ENCODE data around the gene RABEP1. TPM values are rescaled to one million over a fixed set of nuclear protein-coding genes. Genes with fewer than 3 reads are reported as not detected.

Gene RABEP1
- total RNA-seq, 1 donor, result 11.0 TPM

- no peak for DNase-seq (ENCODE audit: low read depth in 2 of 3, low spot score in 2 of 3)
Measured at GRCh38 chr17:5355421-5356129, 73.5 kb downstream of the RABEP1 start.

DNA sequence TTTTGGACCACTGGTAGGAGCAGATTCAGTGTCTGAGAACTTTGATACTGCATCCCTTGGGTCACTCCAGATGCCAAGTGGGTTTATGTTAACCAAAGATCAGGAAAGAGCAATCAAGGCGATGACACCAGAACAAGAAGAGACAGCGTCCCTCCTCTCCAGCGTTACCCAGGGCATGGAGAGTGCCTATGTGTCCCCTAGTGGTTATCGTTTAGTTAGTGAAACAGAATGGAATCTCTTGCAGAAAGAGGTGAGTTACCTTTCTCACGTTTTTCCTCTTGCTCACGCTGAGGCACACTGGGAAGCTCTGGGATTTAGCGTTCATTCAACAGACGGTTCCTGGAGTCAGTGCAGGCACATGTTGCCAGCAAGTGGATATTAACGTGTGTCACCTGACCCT is 79.3 kb downstream of the RABEP1 start:
- DNase-seq (ENCODE audit: low read depth in 2 of 3, low spot score in 2 of 3), result no peak

GRCh38 chr17:5362162-5362811 is 80.2 kb downstream of the RABEP1 start:
- no peak for DNase-seq (ENCODE audit: low read depth in 2 of 3, low spot score in 2 of 3)

DNA sequence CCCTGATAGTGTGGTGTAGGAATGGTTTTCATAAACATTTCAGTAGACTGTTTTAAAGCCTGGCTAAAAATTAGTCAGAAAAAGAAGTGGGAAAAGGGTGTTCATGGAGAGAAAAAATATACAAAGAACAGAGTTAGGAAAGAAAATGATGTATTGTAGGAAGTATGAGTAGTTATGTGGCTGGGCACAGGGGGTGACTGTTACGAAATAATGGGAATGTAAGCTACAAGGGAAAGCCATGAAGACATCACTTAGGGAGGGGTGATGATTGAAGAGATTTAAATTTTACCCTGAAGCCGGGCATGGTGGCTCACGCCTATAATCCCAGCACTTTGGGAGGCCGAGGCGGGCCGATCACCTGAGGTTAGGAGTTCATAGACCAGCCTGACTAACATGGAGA is 82.1 kb downstream of the RABEP1 start:
- DNase-seq (ENCODE audit: low read depth in 2 of 3, low spot score in 2 of 3), result no peak

DNA sequence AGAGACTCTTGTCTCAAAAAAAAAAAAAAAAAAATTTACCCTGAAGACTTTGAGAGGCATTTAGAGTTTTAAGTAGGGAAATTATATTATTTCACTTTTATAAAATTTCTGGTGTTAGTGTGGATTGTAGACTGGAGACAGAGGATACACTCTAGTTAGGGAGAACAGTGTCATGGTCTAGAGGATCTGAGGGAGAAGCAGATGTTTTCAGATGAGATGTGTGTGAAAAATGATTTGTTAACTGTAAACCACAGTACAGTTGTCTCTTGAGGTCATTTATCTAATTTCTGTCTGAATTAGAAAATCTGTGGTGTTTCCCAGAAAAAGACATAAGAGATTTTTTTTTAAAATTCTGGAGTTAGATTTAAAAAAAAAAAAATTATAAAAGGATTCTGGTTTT is 82.6 kb downstream of the RABEP1 start:
- no peak for DNase-seq (ENCODE audit: low read depth in 2 of 3, low spot score in 2 of 3)

DNA sequence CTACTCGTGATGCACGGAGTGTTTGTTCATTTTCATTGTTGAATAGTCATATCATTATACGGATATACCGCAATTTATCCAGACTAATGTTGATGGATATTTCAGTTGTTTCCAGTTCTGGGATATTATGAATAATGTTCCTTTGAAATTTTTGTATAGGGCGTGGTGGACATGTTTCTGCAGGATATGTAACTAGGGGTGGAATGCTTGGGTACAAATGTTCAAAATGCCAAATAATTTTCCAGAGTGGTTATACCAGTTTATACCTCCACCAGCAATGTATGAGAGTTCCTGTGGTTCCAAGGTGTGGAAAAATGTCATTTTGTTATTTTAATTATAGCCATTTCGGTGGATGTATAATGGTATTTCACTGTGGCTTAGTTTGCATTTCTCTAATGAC is 83.7 kb downstream of the RABEP1 start:
- no peak for DNase-seq (ENCODE audit: low read depth in 2 of 3, low spot score in 2 of 3)

DNA sequence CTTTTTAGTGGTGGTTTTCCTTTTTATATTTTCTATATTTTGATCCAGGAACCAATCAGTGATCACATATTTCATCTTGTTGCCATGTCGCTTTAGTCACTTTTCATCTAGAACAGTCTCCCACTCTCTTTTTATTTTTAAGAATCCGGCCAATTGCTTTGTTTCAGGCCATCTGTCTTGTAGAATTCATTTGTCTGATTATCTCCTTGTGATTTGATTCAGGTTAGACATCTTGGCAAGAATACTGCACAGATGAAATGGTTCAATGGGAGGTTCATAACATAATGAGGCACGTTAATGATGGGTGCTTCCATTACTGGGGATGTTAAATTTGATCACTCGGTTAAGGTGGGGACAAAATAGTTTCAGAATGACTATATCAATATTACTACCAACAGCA is 88.3 kb downstream of the RABEP1 start:
- no peak for DNase-seq (ENCODE audit: low read depth in 2 of 3, low spot score in 2 of 3)

GRCh38 chr17:5373112-5373511 is 91.0 kb downstream of the RABEP1 start:
- no peak for DNase-seq (ENCODE audit: low read depth in 2 of 3, low spot score in 2 of 3)

- no peak for DNase-seq (ENCODE audit: low read depth in 2 of 3, low spot score in 2 of 3)
Measured at GRCh38 chr17:5378566-5379207, 96.6 kb downstream of the RABEP1 start.

DNA sequence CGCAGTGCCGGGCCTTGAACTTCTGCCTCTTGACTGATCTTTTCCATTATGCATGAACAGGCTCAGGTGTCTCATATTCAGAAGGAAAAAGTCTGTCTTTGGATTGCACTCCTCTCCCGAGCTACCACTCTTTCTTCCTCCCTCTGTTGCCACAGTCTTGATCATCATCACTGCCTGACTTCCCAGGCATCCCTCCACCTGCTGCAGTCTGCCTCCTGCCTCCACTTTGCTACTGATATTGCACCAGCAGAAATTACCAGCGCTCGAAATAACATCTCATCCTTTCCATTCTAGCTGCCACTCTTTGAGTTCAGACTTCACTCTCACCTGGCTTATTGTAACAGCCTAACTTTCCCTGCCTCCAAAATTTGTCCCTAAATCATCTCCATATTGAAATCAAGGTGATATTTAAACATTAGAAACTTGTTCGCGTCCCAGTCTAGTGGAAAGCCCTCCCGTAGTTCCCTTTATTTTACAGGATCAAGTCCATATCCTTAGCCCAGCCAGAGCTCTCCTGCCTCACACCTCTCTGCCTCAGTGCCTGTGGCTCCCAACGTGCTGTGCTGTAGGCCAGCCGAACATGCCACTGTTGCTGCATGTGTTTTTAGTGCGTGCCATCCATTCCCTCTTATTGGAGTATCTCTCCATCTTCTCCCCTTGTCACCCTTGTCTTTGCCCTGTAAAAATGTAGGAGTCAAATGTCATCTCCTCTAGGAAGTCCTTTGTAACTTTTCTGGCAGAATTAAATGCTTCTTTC is 97.4 kb downstream of the RABEP1 start:
- no peak for DNase-seq (ENCODE audit: low read depth in 2 of 3, low spot score in 2 of 3)

- DNase-seq (ENCODE audit: low read depth in 2 of 3, low spot score in 2 of 3), result no peak
Measured at GRCh38 chr17:5380491-5381135, 98.5 kb downstream of the RABEP1 start.

DNA sequence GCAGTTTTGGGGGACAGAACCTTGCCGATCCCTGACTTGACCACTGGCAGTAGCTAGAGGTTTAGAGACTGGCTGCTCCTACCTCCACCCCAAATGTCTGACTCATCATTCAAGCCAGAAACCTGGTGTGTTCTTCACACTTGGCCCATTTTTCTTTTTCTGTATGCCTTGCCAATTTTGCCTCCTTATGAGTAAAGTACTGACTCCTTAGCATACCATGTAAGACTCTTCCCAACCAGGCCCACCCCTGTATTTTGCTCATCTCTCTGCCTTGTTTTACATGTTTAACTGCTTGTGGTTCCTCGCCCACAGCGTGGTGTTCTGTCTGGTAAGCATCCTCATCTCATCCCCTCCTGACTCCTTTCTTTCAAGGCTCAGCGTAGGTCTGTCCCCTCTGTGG is 99.5 kb downstream of the RABEP1 start:
- no peak for DNase-seq (ENCODE audit: low read depth in 2 of 3, low spot score in 2 of 3)

DNA sequence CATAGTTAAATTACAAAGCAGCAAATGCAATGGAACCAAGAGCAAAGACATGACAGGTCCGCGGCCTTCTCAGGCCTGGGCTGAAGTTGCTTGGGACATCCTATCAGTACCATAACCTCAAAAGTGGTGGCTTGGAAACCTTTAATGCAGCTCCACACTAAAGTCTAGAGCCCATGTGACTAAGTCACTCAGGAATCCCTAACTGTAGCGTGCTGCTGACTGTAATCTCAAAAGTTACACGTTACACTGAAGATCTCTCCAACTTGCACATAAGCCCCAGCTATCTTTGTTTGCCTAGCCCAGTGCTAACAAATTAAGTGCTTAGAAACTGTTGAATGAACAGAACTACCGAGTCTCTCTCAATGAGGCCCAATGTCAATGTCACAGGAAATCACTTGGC is 109.6 kb downstream of the RABEP1 start:
- no peak for DNase-seq (ENCODE audit: low read depth in 2 of 3, low spot score in 2 of 3)

- DNase-seq (ENCODE audit: low read depth in 2 of 3, low spot score in 2 of 3), result no peak
Measured at GRCh38 chr17:5396612-5397011, 114.5 kb downstream of the RABEP1 start.

GRCh38 chr17:5399767-5400166 is 117.7 kb downstream of the RABEP1 start:
- no peak for DNase-seq (ENCODE audit: low read depth in 2 of 3, low spot score in 2 of 3)

DNA sequence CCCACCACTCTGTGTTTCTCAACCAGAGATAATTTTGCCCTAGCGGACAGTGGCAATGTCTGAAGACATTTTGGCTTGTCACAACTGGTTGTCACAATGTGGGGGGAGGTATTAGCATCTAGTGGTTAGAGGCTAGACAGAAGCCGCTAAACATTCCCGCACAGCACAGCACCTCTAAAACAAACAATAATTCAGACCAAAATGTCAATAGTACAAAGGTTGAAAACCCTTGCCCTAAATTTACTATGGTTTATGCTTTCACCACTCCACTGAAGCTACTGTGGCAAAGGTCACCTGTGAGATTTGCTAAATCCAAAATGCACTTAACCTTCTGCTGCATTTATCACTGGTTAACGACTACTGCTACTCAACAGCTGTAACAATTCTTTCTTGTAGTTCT is 123.3 kb downstream of the RABEP1 start:
- DNase-seq (ENCODE audit: low read depth in 2 of 3, low spot score in 2 of 3), result no peak

DNA sequence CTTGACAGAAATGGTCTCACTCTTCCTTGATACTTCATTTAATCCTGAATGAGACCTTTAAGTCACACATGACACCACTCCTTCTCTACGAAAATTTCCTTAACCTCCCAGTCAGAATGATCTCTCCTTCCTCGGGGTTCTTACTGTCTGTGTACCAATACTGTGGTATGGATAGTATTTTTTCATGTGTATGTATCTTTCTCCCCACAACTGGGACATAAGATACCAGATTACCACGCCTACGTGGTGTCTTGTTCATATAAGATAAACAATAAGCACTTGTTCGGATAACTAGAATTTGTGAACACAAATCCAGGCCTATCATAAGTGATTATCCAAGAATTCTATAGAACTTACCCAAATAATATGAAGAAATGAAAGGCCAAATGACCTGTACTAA is 126.1 kb downstream of the RABEP1 start:
- no peak for DNase-seq (ENCODE audit: low read depth in 2 of 3, low spot score in 2 of 3)

- DNase-seq (ENCODE audit: low read depth in 2 of 3, low spot score in 2 of 3), result no peak
Measured at GRCh38 chr17:5410594-5411272, 128.6 kb downstream of the RABEP1 start.

DNA sequence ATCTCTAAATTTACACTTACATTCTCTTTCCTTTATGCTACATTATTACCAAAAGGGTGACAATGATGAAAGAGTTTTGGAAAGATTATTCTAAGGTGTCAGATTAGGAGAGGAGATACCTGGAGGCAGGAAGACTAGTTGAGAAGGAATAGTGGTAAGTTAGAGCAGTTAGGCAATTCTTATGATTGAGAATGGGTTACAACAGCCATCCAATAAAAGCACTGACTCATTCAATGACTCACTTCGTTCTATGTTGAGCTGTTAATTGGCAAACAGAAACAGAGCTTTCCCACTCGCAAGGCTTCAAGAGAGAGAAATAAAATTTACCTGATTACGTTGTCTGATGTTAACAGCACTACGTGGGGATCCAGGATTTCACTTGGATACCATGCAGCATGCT is 131.6 kb downstream of the RABEP1 start:
- no peak for DNase-seq (ENCODE audit: low read depth in 2 of 3, low spot score in 2 of 3)

DNA sequence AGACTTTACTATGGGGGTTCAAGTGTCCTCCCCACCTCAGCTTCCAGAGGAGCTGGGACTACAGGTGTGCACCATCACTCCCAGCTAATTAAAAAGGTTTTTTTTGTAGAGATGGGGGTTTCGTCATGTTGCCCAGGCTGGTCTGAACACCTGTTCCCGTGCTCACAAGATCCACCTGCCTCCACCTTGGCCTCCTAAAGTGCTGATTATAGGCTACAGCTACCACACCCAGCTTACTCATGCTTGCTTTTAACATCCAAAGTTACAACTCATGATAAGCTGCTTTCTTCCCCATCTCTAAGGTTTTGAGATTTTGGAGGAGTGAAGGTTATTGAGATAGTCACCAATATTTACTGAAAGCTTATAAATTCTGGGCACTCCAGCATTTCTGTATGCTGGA is 134.8 kb downstream of the RABEP1 start:
- DNase-seq (ENCODE audit: low read depth in 2 of 3, low spot score in 2 of 3), result no peak

Data from hematopoietic multipotent progenitor cell (in vitro differentiated cells).